NOMO-1 (cell line): Measurements from ENCODE around the gene ENTPD5.
A peak's percentile ranks its signal among the peaks of the same experiment; 100 is the strongest.
"Not testable (repeated sequence)": the region's sequence is repeated elsewhere in the genome, so short reads cannot be mapped to it uniquely, and the experiment has no call there.

ENCODE experiments used
- DNase-seq, 2 experiments: peaks; one replicate each; lab custom pipeline; 2025; ENCODE audit not compliant: unreplicated experiment in 2 of 2; lab: John Stamatoyannopoulos, UW

The ENTPD5 gene

GRCh38 chr14:73945159-73945670 is 73.9 kb downstream of the ENTPD5 start:
- no peak for DNase-seq

- no peak for DNase-seq
Measured at GRCh38 chr14:73944432-73945158, 74.5 kb downstream of the ENTPD5 start.

- DNase-seq: peak; percentile 72 to 85
Measured at GRCh38 chr14:73943083-73943482, 76.0 kb downstream of the ENTPD5 start.

- DNase-seq: no peak
Measured at GRCh38 chr14:73942180-73942579, 76.9 kb downstream of the ENTPD5 start.

GRCh38 chr14:73937012-73937411 is 82.1 kb downstream of the ENTPD5 start:
- DNase-seq: no peak

GRCh38 chr14:73936548-73936947 is 82.5 kb downstream of the ENTPD5 start:
- no peak for DNase-seq

- DNase-seq: no peak
Measured at GRCh38 chr14:73935666-73936065, 83.4 kb downstream of the ENTPD5 start.

- no peak for DNase-seq
Measured at GRCh38 chr14:73924337-73924736, 94.8 kb downstream of the ENTPD5 start.

- DNase-seq: not testable (repeated sequence)
Measured at GRCh38 chr14:73919457-73919856, 99.6 kb downstream of the ENTPD5 start.

GRCh38 chr14:73916324-73916723 is 102.8 kb downstream of the ENTPD5 start:
- no peak for DNase-seq

- DNase-seq: no peak
Measured at GRCh38 chr14:73913256-73913655, 105.8 kb downstream of the ENTPD5 start.

GRCh38 chr14:73909681-73910080 is 109.4 kb downstream of the ENTPD5 start:
- DNase-seq: no peak
